ENCODE measurements around the gene TMEM33.

The TMEM33 gene

GRCh38 chr4:42008011-42008786 lies 73.0 kb downstream of the TMEM33 start:
- DNase-seq: no peak

Measured in right forelimb (tissue), 1 donor.